GM13976 (cell line): ENCODE measurements around the gene FOXP2.

Experiments
- DNase-seq: peaks from one replicate; pipeline ENCODE4 v3.0.0; 2012; ENCODE audit warnings: low spot score
- in situ Hi-C: fragments of 300-500 bp; cut with MboI; formaldehyde crosslinking; loops from one replicate; pipeline ENCODE4 v1.12.0; 2022; ENCODE audit warnings: low sequenced_read_pairs, mixed read lengths, inconsistent platforms; ENCODE audit not compliant: unreplicated experiment
- TF ChIP-seq, protein P1 (sequence below): IDR thresholded peaks from 2 replicates; pipeline ENCODE4 v1.5.1; 2012; ENCODE audit warnings: borderline replicate concordance, mild to moderate bottlenecking; ENCODE audit not compliant: insufficient read depth; ENCODE audit errors: extremely low read depth, missing control alignments, control extremely low read depth

FOXP2 gene

GRCh38 chr7:114620208-114620607 lies 205.6 kb downstream of the FOXP2 start:
- no peak for DNase-seq
- in situ Hi-C loops: no loop called here
- TF ChIP-seq, protein P1, sequence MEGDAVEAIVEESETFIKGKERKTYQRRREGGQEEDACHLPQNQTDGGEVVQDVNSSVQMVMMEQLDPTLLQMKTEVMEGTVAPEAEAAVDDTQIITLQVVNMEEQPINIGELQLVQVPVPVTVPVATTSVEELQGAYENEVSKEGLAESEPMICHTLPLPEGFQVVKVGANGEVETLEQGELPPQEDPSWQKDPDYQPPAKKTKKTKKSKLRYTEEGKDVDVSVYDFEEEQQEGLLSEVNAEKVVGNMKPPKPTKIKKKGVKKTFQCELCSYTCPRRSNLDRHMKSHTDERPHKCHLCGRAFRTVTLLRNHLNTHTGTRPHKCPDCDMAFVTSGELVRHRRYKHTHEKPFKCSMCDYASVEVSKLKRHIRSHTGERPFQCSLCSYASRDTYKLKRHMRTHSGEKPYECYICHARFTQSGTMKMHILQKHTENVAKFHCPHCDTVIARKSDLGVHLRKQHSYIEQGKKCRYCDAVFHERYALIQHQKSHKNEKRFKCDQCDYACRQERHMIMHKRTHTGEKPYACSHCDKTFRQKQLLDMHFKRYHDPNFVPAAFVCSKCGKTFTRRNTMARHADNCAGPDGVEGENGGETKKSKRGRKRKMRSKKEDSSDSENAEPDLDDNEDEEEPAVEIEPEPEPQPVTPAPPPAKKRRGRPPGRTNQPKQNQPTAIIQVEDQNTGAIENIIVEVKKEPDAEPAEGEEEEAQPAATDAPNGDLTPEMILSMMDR: no peak

DNA sequence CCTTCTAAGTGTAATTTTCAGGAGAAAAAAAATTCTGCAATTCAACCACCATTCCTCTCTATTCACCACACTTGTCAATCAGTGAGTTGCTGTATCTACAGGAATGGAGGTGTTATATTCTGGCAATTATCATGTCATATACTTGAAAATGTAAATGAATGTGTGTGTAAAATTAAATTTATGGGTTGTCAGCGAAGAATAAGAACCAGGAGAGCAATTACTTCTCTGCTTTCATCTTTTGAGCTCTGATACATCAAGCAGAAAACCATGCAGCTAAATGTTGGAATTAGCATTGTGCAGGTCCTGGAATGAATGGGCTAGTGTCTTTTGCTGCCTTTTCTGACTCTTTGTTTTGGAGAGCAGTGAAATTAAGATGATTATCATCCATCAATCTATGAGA lies 207.6 kb downstream of the FOXP2 start:
- TF ChIP-seq, protein P1: no peak
- in situ Hi-C loops: no loop called here
- DNase-seq: no peak

DNA sequence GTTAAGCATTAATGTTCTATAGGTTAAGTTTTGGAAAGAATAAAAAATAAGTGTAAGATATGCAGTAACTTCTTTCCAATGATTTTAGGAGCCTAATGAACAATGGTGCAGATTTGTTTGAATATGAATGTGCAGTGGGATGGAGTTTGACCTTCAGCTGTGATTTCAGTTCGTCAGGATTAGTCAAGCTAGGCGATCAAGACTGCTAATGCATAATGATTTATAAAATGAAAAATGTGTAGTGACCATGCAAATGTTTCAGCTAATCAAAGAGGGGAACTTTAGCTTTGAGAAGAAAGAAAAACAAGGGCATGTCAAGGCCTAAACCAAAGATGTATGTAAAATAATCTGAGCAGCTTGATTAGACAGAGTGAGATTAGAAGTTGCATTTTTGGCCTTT lies 208.5 kb downstream of the FOXP2 start:
- in situ Hi-C loops: no loop called here
- DNase-seq: no peak
- TF ChIP-seq, protein P1: no peak

DNA sequence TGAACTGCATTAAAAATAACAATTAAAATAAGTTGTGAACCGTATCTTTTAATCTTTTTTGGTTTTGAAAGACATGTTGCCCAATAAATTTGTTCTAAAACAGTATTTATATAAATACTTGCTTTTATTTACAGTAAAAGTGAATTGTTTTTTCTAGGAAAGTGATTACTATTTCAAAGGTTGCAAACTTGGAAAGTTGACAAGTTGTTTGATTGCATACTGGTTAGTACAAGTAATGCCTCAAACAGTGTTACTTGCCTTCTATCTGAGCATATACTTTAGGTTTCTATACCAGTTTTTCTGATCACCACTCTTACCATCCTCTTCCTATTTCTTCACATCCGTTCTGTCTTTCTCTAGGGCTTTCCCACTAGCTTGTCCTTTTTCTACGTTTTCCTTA lies 212.6 kb downstream of the FOXP2 start:
- in situ Hi-C loops: no loop called here
- no peak for DNase-seq
- TF ChIP-seq, protein P1: no peak

GRCh38 chr7:114628362-114628761 lies 213.7 kb downstream of the FOXP2 start:
- TF ChIP-seq, protein P1: no peak
- in situ Hi-C loops: no loop called here
- no peak for DNase-seq

GRCh38 chr7:114629762-114630161 lies 215.1 kb downstream of the FOXP2 start:
- in situ Hi-C loops: no loop called here
- DNase-seq: no peak
- TF ChIP-seq, protein P1: no peak
